AML-193 (cell line): ENCODE results near the gene PIK3R2.
"Not testable (repeated sequence)": the region's sequence is repeated elsewhere in the genome, so short reads cannot be mapped to it uniquely, and the experiment has no call there.

Experiments used
- DNase-seq, 2 experiments: peaks; one replicate each; lab custom pipeline; 2025; lab: John Stamatoyannopoulos, UW

PIK3R2 gene

DNA sequence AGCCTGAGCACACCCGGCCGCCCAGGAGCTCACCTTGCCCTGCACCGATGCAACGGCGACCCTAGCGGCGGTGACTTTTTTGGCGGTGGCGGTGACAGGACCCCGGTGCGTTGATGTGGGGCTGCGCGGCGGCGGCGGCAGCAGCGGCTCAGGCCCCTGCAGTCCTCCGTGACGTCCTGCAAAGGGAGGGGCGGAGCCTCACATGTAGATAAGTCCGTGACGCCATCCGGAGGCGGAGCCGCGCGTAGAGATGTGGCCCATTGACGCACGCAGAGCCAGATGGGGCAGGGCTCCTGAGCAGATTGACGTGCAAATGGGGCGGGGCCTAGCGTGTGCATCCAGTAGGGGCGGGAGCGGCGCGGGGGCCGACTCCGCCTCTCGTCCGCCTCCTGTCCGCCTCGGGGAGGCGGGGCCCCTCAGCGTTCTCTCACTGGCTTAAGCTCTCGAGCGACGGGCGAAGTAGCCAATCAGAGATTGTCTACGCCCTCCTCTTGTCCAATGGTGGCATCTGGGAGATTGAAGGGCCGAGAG, 51.0 kb downstream of the PIK3R2 start, which contains the start of gene RAB3A:
TSS of gene RAB3A (minus strand) at position 180 of the 531 bp plus-strand sequence. CDS start 1,302 bp downstream, outside the sequence.
- peak; percentile 99 for DNase-seq

- peak in 1 of 2 experiments; percentile 22 for DNase-seq
Observed at GRCh38 chr19:18204394-18205199, 51.6 kb downstream of the PIK3R2 start.

DNA sequence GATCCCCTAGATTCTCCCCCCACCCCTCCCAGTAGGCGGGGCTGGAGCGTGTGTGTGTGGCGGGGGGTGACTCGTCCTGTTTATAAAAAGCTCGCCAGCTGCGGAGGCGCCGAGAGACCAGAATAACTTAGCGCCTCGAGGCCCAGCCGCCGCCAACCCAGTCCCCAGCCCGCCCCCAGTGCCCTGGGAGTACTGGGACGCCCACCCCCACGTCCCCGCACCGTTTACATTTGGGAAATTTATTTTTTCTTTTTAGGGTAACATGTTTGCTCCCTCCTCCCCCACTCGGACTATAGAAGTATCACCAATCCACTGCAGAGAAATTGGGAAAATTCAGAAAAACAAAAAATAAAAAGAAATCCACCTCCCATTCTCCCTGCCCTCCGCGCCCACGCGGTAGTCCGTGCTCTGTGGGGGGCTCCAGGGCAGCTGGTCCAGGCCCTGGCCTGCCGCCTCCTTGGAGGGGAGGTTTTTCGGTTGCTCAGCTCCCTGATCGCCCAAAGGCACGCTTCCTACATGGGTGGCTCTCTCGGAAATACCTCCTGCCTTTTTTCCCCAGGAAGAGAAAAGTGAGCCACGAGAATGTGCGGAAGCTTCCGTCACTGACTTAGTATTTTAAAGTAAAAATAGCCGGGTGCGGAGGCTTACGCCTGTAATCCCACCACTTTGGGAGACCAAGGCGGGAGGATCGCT, 52.4 kb downstream of the PIK3R2 start:
- peak in 1 of 2 experiments; percentile 23 for DNase-seq

DNA sequence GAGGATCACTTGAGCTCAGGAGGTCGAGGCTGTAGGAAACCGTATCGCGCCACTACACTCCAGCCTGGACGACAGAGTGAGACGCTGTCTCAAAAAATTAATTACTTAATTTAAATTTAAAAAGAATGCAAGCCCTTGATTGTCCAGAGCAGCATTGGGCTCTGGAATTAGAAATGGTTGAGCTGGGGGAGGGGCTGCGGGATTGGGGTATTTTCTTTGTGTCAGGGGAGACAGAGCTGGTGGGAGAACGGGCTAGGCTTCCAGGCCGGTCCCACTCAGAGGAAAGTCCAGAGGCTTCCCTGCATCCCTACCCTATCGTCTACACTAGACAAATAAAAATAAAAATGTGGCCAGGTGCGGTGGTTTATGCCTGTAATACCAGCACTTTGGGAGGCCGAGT, 53.1 kb downstream of the PIK3R2 start:
- DNase-seq, result no peak

GRCh38 chr19:18208098-18208951, 55.4 kb downstream of the PIK3R2 start:
- peak in 1 of 2 experiments; percentile 19 for DNase-seq

GRCh38 chr19:18209912-18210311, 56.9 kb downstream of the PIK3R2 start:
- not testable (repeated sequence) for DNase-seq

GRCh38 chr19:18211683-18212082, 58.7 kb downstream of the PIK3R2 start:
- DNase-seq, result no peak

- DNase-seq, result no peak
Observed at GRCh38 chr19:18214779-18215433, 61.9 kb downstream of the PIK3R2 start.

- no peak for DNase-seq
Observed at GRCh38 chr19:18216789-18217188, 63.8 kb downstream of the PIK3R2 start.

- no peak for DNase-seq
Observed at GRCh38 chr19:18218159-18218558, 65.2 kb downstream of the PIK3R2 start.

- no peak for DNase-seq
Observed at GRCh38 chr19:18218600-18218999, 65.6 kb downstream of the PIK3R2 start.
